SK-N-SH (cell line): ENCODE measurements around the gene ZC3H15. TPM values are rescaled to one million over a fixed set of nuclear protein-coding genes. Genes with fewer than 3 reads are reported as not detected.
"Not testable (repeated sequence)": the region's sequence is repeated elsewhere in the genome, so short reads cannot be mapped to it uniquely, and the experiment has no call there.

Experiments
- CTCF ChIA-PET: fragments of 300-600, 350-600 bp; formaldehyde crosslinking; extraction: SDS; loops from one replicate; lab custom pipeline; 2021; lab: Yijun Ruan, JAX
- POLR2A ChIA-PET: fragments of 350-600 bp; sonication (Branson Sonifier 250); formaldehyde crosslinking; extraction: SDS; loops from one replicate; lab custom pipeline; 2020; ENCODE audit warnings: antibody characterized with exemption, inconsistent platforms; lab: Yijun Ruan, JAX
- DNase-seq: peaks from one replicate; pipeline ENCODE4 v3.0.0; 2012
- H2AFZ ChIP-seq: fragments of 200-600 bp; sonication (generic); 2 replicates; pipeline ENCODE4 v1.8.1; 2016; ENCODE audit warnings: antibody characterized with exemption, mild to moderate bottlenecking, low read depth
- H3F3A ChIP-seq: fragments of 200-600 bp; sonication (generic); replicated peaks from 2 replicates; pipeline ENCODE3; 2016; ENCODE audit warnings: antibody characterized with exemption, mild to moderate bottlenecking; ENCODE audit not compliant: insufficient read depth
- H3K27ac ChIP-seq, 2 experiments: fragments of 200-500 bp in 1 of 2; fragments of 200-600 bp in 1 of 2; sonication (Bioruptor generic) in 1 of 2; sonication (generic), shearing (Covaris generic) in 1 of 2; 2 replicates each; pipeline versions ENCODE4 v1.5.1 to v1.6.1; 2014 to 2016; ENCODE audit warnings: low read depth in 2 of 2, inconsistent platforms in 1 of 2, low read length in 1 of 2, mild to moderate bottlenecking in 1 of 2, mixed read lengths in 1 of 2
- H3K27me3 ChIP-seq: fragments of 200-600 bp; sonication (generic), shearing (Covaris generic); 2 replicates; pipeline ENCODE4 v1.6.1; 2016; ENCODE audit warnings: mixed run types; ENCODE audit not compliant: insufficient read depth
- H3K36me3 ChIP-seq, 2 experiments: fragments of 200-500 bp in 1 of 2; fragments of 200-600 bp in 1 of 2; sonication (Bioruptor generic) in 1 of 2; sonication (generic) in 1 of 2; replicated peaks in 1 of 2; 2 replicates each; pipeline versions ENCODE3 to v1.5.1; 2014 to 2016; ENCODE audit warnings: low read length in 1 of 2, mild to moderate bottlenecking in 1 of 2; ENCODE audit not compliant: insufficient read depth in 2 of 2, control insufficient read depth in 1 of 2
- H3K4me1 ChIP-seq, 2 experiments: fragments of 200-500 bp in 1 of 2; fragments of 200-600 bp in 1 of 2; sonication (Bioruptor generic) in 1 of 2; sonication (generic), shearing (Covaris generic) in 1 of 2; 2 replicates each; pipeline versions ENCODE4 v1.5.1 to v1.6.1; 2014 to 2016; ENCODE audit warnings: low read depth in 1 of 2, low read length in 1 of 2, mixed run types in 1 of 2; ENCODE audit not compliant: insufficient read depth in 2 of 2, control insufficient read depth in 1 of 2
- H3K4me2 ChIP-seq: fragments of 200-600 bp; sonication (generic), shearing (Covaris generic); 2 replicates; pipeline ENCODE4 v1.6.1; 2017; ENCODE audit warnings: mixed run types
- H3K4me3 ChIP-seq, 2 experiments: fragments of 200-500 bp in 1 of 2; fragments of 200-600 bp in 1 of 2; sonication (Bioruptor generic) in 1 of 2; sonication (generic), shearing (Covaris generic) in 1 of 2; 2 replicates each; pipeline versions ENCODE4 v1.5.1 to v1.8.1; 2014 to 2016; ENCODE audit warnings: low read depth in 2 of 2, inconsistent platforms in 1 of 2, low read length in 1 of 2, mild to moderate bottlenecking in 1 of 2, mixed read lengths in 1 of 2, moderate library complexity in 1 of 2
- H3K79me2 ChIP-seq: fragments of 200-600 bp; sonication (generic); 2 replicates; pipeline ENCODE4 v1.8.1; 2017; ENCODE audit warnings: mild to moderate bottlenecking; ENCODE audit not compliant: insufficient read depth
- H3K9ac ChIP-seq: fragments of 200-600 bp; sonication (generic); 2 replicates; pipeline ENCODE4 v1.6.1; 2017; ENCODE audit warnings: mixed run types
- H3K9me2 ChIP-seq: fragments of 200-600 bp; sonication (generic); 2 replicates; pipeline ENCODE4 v1.6.1; 2017; ENCODE audit warnings: mixed run types
- H3K9me3 ChIP-seq: fragments of 200-600 bp; sonication (generic); 2 replicates; pipeline ENCODE4 v1.6.1; 2017; ENCODE audit warnings: mixed run types, mild to moderate bottlenecking, moderate library complexity
- H4K20me1 ChIP-seq: fragments of 200-600 bp; sonication (generic); 2 replicates; pipeline ENCODE4 v1.6.1; 2017; ENCODE audit warnings: mild to moderate bottlenecking, mixed run types; ENCODE audit not compliant: insufficient read depth
- CHD2 ChIP-seq: fragments of 150-350 bp; IDR thresholded peaks from 2 replicates; pipeline ENCODE4 v1.6.1; 2018; ENCODE audit warnings: low read length; ENCODE audit not compliant: partially characterized antibody
- CTCF ChIP-seq: fragments of 200-600 bp; sonication (generic); IDR thresholded peaks from 2 replicates; pipeline ENCODE4 v1.6.1; 2017; ENCODE audit warnings: antibody characterized with exemption, mild to moderate bottlenecking, moderate library complexity
- FOXM1 ChIP-seq: IDR thresholded peaks from 2 replicates; pipeline ENCODE4 v1.4.0; 2012; ENCODE audit warnings: low read depth, mild to moderate bottlenecking
- GABPA ChIP-seq: IDR thresholded peaks from 2 replicates; pipeline ENCODE4 v1.4.0; 2012; ENCODE audit warnings: low read depth, mild to moderate bottlenecking
- YY1 ChIP-seq: IDR thresholded peaks from 2 replicates; pipeline ENCODE4 v1.4.0; 2012; ENCODE audit warnings: low read depth, mild to moderate bottlenecking
- WGBS: methylation state at CpG from one replicate; pipeline ENCODE4 v1.1.6; 2017; ENCODE audit warnings: low lambda C conversion rate; 5-methylcytosine and 5-hydroxymethylcytosine counted together
- polyA plus RNA-seq, 3 experiments: library from polyadenylated mRNA; depleted of rRNA; stranded (reverse); fragments of >200 nt; gene quantifications; 2 replicates each; pipeline ENCODE4 v1.2.3, GENCODE V29; 2012

Gene ZC3H15
- polyA plus RNA-seq, 1 of the 3 experiments (the other 2 are of a cell fraction) = 26.5 TPM

GRCh38 chr2:186466743-186467142, 19.3 kb upstream of the ZC3H15 start (continued):
- TF ChIP-seq CTCF = no peak
- TF ChIP-seq FOXM1 = no peak
- TF ChIP-seq GABPA = no peak

GRCh38 chr2:186467421-186467820, 18.6 kb upstream of the ZC3H15 start:
- WGBS = 85% methylated on average over 2 of the region's 2 CpGs
- no peaks in the 10 kb centered on the region for H4K20me1 ChIP-seq
- no peaks in the 10 kb centered on the region for H3K27me3 ChIP-seq
- TF ChIP-seq CHD2 = no peak
- TF ChIP-seq YY1 = no peak
- TF ChIP-seq, all 33 proteins: peak for 0
- Histone ChIP-seq H3K36me3 (no peaks in the 10 kb centered on the region), H3K4me2 (no peak overlapping the region), H3K27ac (no peak overlapping the region), H3K4me3 (no peak overlapping the region), H3K9me3 (no peaks in the 10 kb centered on the region; the same call in 1 of the 2 replicates), H3K9ac (no peak overlapping the region), H3K9me2 (no peaks in the 10 kb centered on the region), H3K79me2 (no peaks in the 10 kb centered on the region), H2AFZ (no peak overlapping the region), H3F3A (no peaks in the 10 kb centered on the region), H3K4me1 (no peaks in the 10 kb centered on the region)
- DNase-seq = no peak
- POLR2A ChIA-PET = no interaction called here
- CTCF ChIA-PET = no interaction called here

GRCh38 chr2:186472722-186473493, 13.2 kb upstream of the ZC3H15 start:
- H3F3A ChIP-seq, CTCF ChIA-PET, H3K9me3 ChIP-seq, H2AFZ ChIP-seq, H3K9ac ChIP-seq, DNase-seq, H3K79me2 ChIP-seq, H3K4me2 ChIP-seq, H3K36me3 ChIP-seq, H3K27ac ChIP-seq, H3K9me2 ChIP-seq, H3K4me3 ChIP-seq, POLR2A ChIA-PET, H3K27me3 ChIP-seq, H4K20me1 ChIP-seq, H3K4me1 ChIP-seq: not testable (repeated sequence)
- WGBS = no CpG with 5 or more reads among the region's 49 CpGs

- H3K9me3 ChIP-seq, H3K4me3 ChIP-seq, DNase-seq, H3F3A ChIP-seq, H3K27me3 ChIP-seq, H3K4me2 ChIP-seq, CTCF ChIA-PET, H3K4me1 ChIP-seq, H2AFZ ChIP-seq, H3K36me3 ChIP-seq, H3K9me2 ChIP-seq, H3K27ac ChIP-seq, POLR2A ChIA-PET, H4K20me1 ChIP-seq, H3K79me2 ChIP-seq, H3K9ac ChIP-seq: not testable (repeated sequence)
- 100% methylated on average over 1 of the region's 1 CpG for WGBS
Observed at GRCh38 chr2:186474239-186474638, 11.8 kb upstream of the ZC3H15 start.
